ENCODE measurements around the gene EPC1. TPM values are rescaled to one million over a fixed set of nuclear protein-coding genes. Genes with fewer than 3 reads are reported as not detected.

The EPC1 gene
- total and polyA plus RNA-seq, 2 of the 8 experiments (the other 6 are each of a cell fraction or from before 2014, with no cell fraction given), result 23.7 to 42.3 TPM

- Histone ChIP-seq H2BK120ac (replicated peaks; ENCODE audit: low read depth, low read length) (no peak overlapping the region), H4K20me1 (replicated peaks in 1 of 2; ENCODE audit: control insufficient read depth in 1 of 2, insufficient read depth in 2 of 2, low read length in 2 of 2) (no peaks in the 10 kb centered on the region), H3K79me2 (ENCODE audit: control insufficient read depth in 1 of 2, insufficient read depth in 2 of 2, low read length in 2 of 2) (no peaks in the 10 kb centered on the region), H3K14ac (ENCODE audit: insufficient read length) (no peak overlapping the region), H3K9me3 (ENCODE audit: insufficient read depth in 2 of 2, low read depth in 1 of 2, low read length in 1 of 2) (peaks cover 11% of the 10 kb centered on the region in 2 experiments), H3K27ac (ENCODE audit: low read depth, low read length) (no peak overlapping the region), H2BK20ac (ENCODE audit: low read length) (no peak overlapping the region), H3K36me3 (ENCODE audit: control insufficient read depth in 2 of 4, insufficient read depth in 4 of 4, low read length in 3 of 4) (no peaks in the 10 kb centered on the region), H3K4ac (replicated peaks; ENCODE audit: insufficient read length, low read depth, low read length) (no peak overlapping the region), H2BK12ac (ENCODE audit: low read depth, low read length) (no peak overlapping the region), H4K5ac (ENCODE audit: insufficient read length, low read depth, low read length) (no peak overlapping the region), H3K56ac (replicated peaks; ENCODE audit: insufficient read length, low read depth, low read length) (no peak overlapping the region), H3K4me3 (ENCODE audit: extremely low read depth in 1 of 4, insufficient read depth in 2 of 4, low read depth in 3 of 4, low read length in 4 of 4) (no peak overlapping the region), H2AK5ac (ENCODE audit: low read depth, low read length) (no peak overlapping the region), H3K23ac (ENCODE audit: insufficient read length) (no peak overlapping the region), H3K4me1 (replicated peaks in 1 of 4; ENCODE audit: control insufficient read depth in 3 of 4, insufficient read depth in 4 of 4, low read length in 3 of 4) (no peaks in the 10 kb centered on the region; a peak in 1 of 7 replicates), H3K4me2 (ENCODE audit: insufficient read depth in 1 of 2, low read depth in 2 of 2, low read length in 2 of 2) (no peak overlapping the region), H2BK5ac (ENCODE audit: low read depth, low read length) (no peak overlapping the region), H3K27me3 (replicated peaks in 1 of 4; ENCODE audit: control insufficient read depth in 3 of 4, extremely low read depth in 1 of 4, insufficient read depth in 3 of 4, low read length in 3 of 4) (no peaks in the 10 kb centered on the region), H3K79me1 (ENCODE audit: low read depth, low read length) (no peaks in the 10 kb centered on the region), H3K9ac (replicated peaks in 1 of 4; ENCODE audit: extremely low read depth in 1 of 4, low read depth in 3 of 4, low read length in 3 of 4) (no peak overlapping the region), H3K18ac (ENCODE audit: extremely low read depth, low read length) (no peak overlapping the region), H2BK15ac (ENCODE audit: low read length) (no peak overlapping the region), H4K91ac (replicated peaks; ENCODE audit: insufficient read length, low read length) (no peak overlapping the region), H2AFZ (ENCODE audit: low read length) (no peak overlapping the region), H3K23me2 (ENCODE audit: low read depth, low read length) (no peaks in the 10 kb centered on the region), H4K8ac (ENCODE audit: extremely low read depth, insufficient read depth, low read length) (no peak overlapping the region)
- ChIA-PET POLR2A (ENCODE audit: partially characterized antibody) (no interaction called here), CTCF (ENCODE audit: partially characterized antibody) (interaction anchor here (0.8 kb wide), 1 partner anchor 8 kb away, joined by 3 read pairs; no protein-coding TSS in a partner anchor)
- TF ChIP-seq CHD1 (IDR thresholded peaks at IDR 0.05; ENCODE audit: low read depth, low read length) (no peak), TEAD4 (IDR thresholded peaks at IDR 0.05; ENCODE audit: low read depth, low read length) (no peak)
- FAIRE-seq (no peak), DNase-seq (ENCODE audit: low read depth in 1 of 2, low spot score in 2 of 2) (no peak)
- WGBS, 2 experiments (ENCODE audit: extremely low coverage in 1 of 2, insufficient coverage in 1 of 2, insufficient read length in 1 of 2, insufficient replicate concordance in 2 of 2, low coverage in 1 of 2, low lambda C conversion rate in 2 of 2, missing lambda C conversion rate in 1 of 2), result 71% methylated on average over 2 of the region's 2 CpGs; no CpG with 5 or more reads in 1 of the 2 experiments
These were observed 119.2 kb downstream of the EPC1 start for GRCh38 chr10:32227802-32228201.

Data from H1 (cell line).